DMS79 treated with DMSO at 0.1 percent for 48 hours (cell line): ENCODE results near the gene USP3.
"Not testable (repeated sequence)": the region's sequence is repeated elsewhere in the genome, so short reads cannot be mapped to it uniquely, and the experiment has no call there.

ENCODE experiments used
- DNase-seq: peaks from one replicate; lab custom pipeline; 2025; lab: John Stamatoyannopoulos, UW

The USP3 gene

GRCh38 chr15:63610209-63610841 lies 105.9 kb downstream of the USP3 start:
- peak; percentile 73 for DNase-seq

- no peak for DNase-seq
Observed at GRCh38 chr15:63611177-63611576, 106.8 kb downstream of the USP3 start.

- DNase-seq = no peak
Observed at GRCh38 chr15:63612300-63612699, 107.9 kb downstream of the USP3 start.

GRCh38 chr15:63615935-63616334 lies 111.5 kb downstream of the USP3 start:
- DNase-seq = no peak

GRCh38 chr15:63617147-63617546 lies 112.8 kb downstream of the USP3 start:
- DNase-seq = not testable (repeated sequence)

- DNase-seq = not testable (repeated sequence)
Observed at GRCh38 chr15:63617627-63618026, 113.2 kb downstream of the USP3 start.

DNA sequence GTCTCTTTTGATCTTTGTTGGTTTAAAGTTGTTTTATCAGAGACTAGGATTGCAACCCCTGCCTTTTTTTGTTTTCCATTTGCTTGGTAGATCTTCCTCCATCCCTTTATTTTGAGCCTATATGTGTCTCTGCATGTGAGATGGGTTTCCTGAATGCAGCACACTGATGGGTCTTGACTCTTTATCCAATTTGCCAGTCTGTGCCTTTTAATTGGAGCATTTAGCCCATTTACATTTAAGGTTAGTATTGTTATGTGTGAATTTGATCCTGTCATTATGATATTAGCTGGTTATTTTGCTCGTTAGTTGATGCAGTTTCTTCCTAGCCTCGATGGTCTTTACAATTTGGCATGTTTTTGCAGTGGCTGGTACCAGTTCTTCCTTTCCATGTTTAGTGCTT lies 116.4 kb downstream of the USP3 start:
- DNase-seq = not testable (repeated sequence)

GRCh38 chr15:63623232-63623969 lies 119.0 kb downstream of the USP3 start:
- DNase-seq = no peak

GRCh38 chr15:63626955-63627354 lies 122.6 kb downstream of the USP3 start:
- no peak for DNase-seq

- DNase-seq = no peak
Observed at GRCh38 chr15:63628123-63628822, 123.9 kb downstream of the USP3 start.

GRCh38 chr15:63630036-63630751 lies 125.8 kb downstream of the USP3 start:
- DNase-seq = no peak

- DNase-seq = no peak
Observed at GRCh38 chr15:63633312-63633711, 128.9 kb downstream of the USP3 start.

DNA sequence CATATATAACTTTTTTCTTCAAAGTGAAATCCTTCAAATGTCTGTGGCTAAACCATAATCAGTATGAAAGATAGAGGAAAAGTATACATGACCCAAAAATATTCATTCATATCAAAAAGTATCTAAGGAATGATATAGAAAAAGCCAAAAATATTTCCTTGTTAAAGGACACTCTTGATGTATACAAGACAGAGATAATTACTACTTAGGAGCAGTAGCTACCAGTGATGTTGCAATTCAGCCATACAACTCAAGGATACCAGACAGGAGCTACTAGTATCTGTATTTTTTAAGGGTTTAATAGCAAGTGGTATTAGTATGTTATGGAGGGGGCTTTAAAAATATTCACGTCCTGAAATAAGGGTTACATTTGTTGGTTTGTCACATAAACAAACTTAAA lies 129.8 kb downstream of the USP3 start:
- no peak for DNase-seq

- DNase-seq = no peak
Observed at GRCh38 chr15:63636518-63637061, 132.2 kb downstream of the USP3 start.

GRCh38 chr15:63638839-63639238 lies 134.4 kb downstream of the USP3 start:
- DNase-seq = no peak

- DNase-seq = no peak
Observed at GRCh38 chr15:63640146-63640545, 135.8 kb downstream of the USP3 start.
